HG03460 (cell line): ENCODE data around the gene JUNB.

Source experiments
- ATAC-seq: cut with Tn5 transposase; IDR thresholded peaks from one replicate; pipeline ENCODE4 v1.9.1; 2021; ENCODE audit not compliant: unreplicated experiment

Gene JUNB

GRCh38 chr19:12840091-12841079, 49.1 kb downstream of the JUNB start:
- ATAC-seq: no peak

GRCh38 chr19:12841094-12841493, 49.8 kb downstream of the JUNB start:
- no peak for ATAC-seq

GRCh38 chr19:12842511-12842910, 51.2 kb downstream of the JUNB start:
- no peak for ATAC-seq
